Measurements from ENCODE around the gene SETD3.

- no peak for TF ChIP-seq CTCF (conservative IDR thresholded peaks at IDR 0.05)
- no peak for TF ChIP-seq ZFX (IDR thresholded peaks at IDR 0.05)
Measured at GRCh38 chr14:99512571-99513182, 32.0 kb upstream of the SETD3 start.
